Subcutaneous abdominal adipose tissue (tissue), 5 donors: ENCODE data around the gene PRIMA1.

Experiments
- H3K27ac ChIP-seq: one replicate; pipeline ENCODE4 v1.7.0; 2013; ENCODE audit warnings: low read depth, mild to moderate bottlenecking, inconsistent platforms, low read length, moderate library complexity
- H3K27me3 ChIP-seq, 5 donors: one replicate each; pipeline ENCODE4 v1.7.0; 2013; ENCODE audit warnings: low read length in 5 of 5, inconsistent platforms in 1 of 5; ENCODE audit not compliant: control insufficient read depth in 5 of 5, insufficient read depth in 4 of 5
- H3K36me3 ChIP-seq, 5 donors: one replicate each; pipeline ENCODE4 v1.7.0; 2013; ENCODE audit warnings: low read length in 5 of 5; ENCODE audit not compliant: control insufficient read depth in 5 of 5, insufficient read depth in 5 of 5
- H3K4me1 ChIP-seq, 5 donors: one replicate each; pipeline ENCODE4 v1.7.0; 2013; ENCODE audit warnings: low read length in 5 of 5, mild to moderate bottlenecking in 3 of 5, moderate library complexity in 1 of 5; ENCODE audit not compliant: control insufficient read depth in 5 of 5, insufficient read depth in 5 of 5
- H3K4me3 ChIP-seq, 5 donors: one replicate each; pipeline ENCODE4 v1.7.0; 2013; ENCODE audit warnings: low read length in 5 of 5, low read depth in 1 of 5
- H3K9ac ChIP-seq, 5 donors: one replicate each; pipeline ENCODE4 v1.7.0; 2013; ENCODE audit warnings: low read length in 5 of 5, mild to moderate bottlenecking in 4 of 5, moderate library complexity in 3 of 5
- H3K9me3 ChIP-seq, 5 donors: one replicate each; pipeline ENCODE4 v1.7.0; 2013; ENCODE audit warnings: low read length in 5 of 5; ENCODE audit not compliant: control insufficient read depth in 5 of 5
- donor health status: healthy.
- donor health status: healthy.
- donor health status: healthy.
- donor health status: healthy.
- donor health status: healthy.

The PRIMA1 gene

GRCh38 chr14:93747102-93747501, 41.2 kb downstream of the PRIMA1 start:
- Histone ChIP-seq H3K27ac (no peak overlapping the region), H3K9ac (no peak overlapping the region), H3K4me3 (no peak overlapping the region), H3K4me1 (no peaks in the 10 kb centered on the region), H3K9me3 (no peaks in the 10 kb centered on the region), H3K36me3 (no peaks in the 10 kb centered on the region), H3K27me3 (peaks cover 0 to 11% (median 0%) of the 10 kb centered on the region in 5 donors)

GRCh38 chr14:93745603-93746273, 42.5 kb downstream of the PRIMA1 start:
- no peak overlapping the region for H3K9ac ChIP-seq
- H3K9me3 ChIP-seq = no peaks in the 10 kb centered on the region
- H3K27ac ChIP-seq = no peak overlapping the region
- no peaks in the 10 kb centered on the region for H3K4me1 ChIP-seq
- no peak overlapping the region for H3K4me3 ChIP-seq
- H3K36me3 ChIP-seq = no peaks in the 10 kb centered on the region
- peaks cover 0 to 11% (median 0%) of the 10 kb centered on the region in 5 donors for H3K27me3 ChIP-seq

GRCh38 chr14:93744876-93745275, 43.4 kb downstream of the PRIMA1 start:
- no peaks in the 10 kb centered on the region for H3K36me3 ChIP-seq
- H3K27me3 ChIP-seq = peaks cover 0 to 11% (median 0%) of the 10 kb centered on the region in 5 donors
- no peak overlapping the region for H3K4me3 ChIP-seq
- no peak overlapping the region for H3K9ac ChIP-seq
- H3K9me3 ChIP-seq = no peaks in the 10 kb centered on the region
- no peak overlapping the region for H3K27ac ChIP-seq
- H3K4me1 ChIP-seq = no peaks in the 10 kb centered on the region

- H3K27ac ChIP-seq = no peak overlapping the region
- no peaks in the 10 kb centered on the region for H3K9me3 ChIP-seq
- peaks cover 0 to 11% (median 0%) of the 10 kb centered on the region in 5 donors for H3K27me3 ChIP-seq
- no peak overlapping the region for H3K4me3 ChIP-seq
- no peak overlapping the region for H3K9ac ChIP-seq
- H3K36me3 ChIP-seq = no peaks in the 10 kb centered on the region
- H3K4me1 ChIP-seq = no peaks in the 10 kb centered on the region
Measured at GRCh38 chr14:93744176-93744575, 44.1 kb downstream of the PRIMA1 start.

- Histone ChIP-seq H3K27me3 (peaks cover 0 to 11% (median 0%) of the 10 kb centered on the region in 5 donors), H3K9me3 (no peaks in the 10 kb centered on the region), H3K36me3 (no peaks in the 10 kb centered on the region), H3K27ac (no peak overlapping the region), H3K9ac (no peak overlapping the region), H3K4me3 (no peak overlapping the region), H3K4me1 (no peaks in the 10 kb centered on the region)
Measured at GRCh38 chr14:93743270-93744060, 44.8 kb downstream of the PRIMA1 start.

GRCh38 chr14:93742761-93743160, 45.5 kb downstream of the PRIMA1 start:
- Histone ChIP-seq H3K9ac (no peak overlapping the region), H3K4me1 (no peaks in the 10 kb centered on the region), H3K9me3 (no peaks in the 10 kb centered on the region), H3K27ac (no peak overlapping the region), H3K27me3 (peaks cover 0 to 16% (median 0%) of the 10 kb centered on the region in 5 donors), H3K4me3 (no peak overlapping the region), H3K36me3 (no peaks in the 10 kb centered on the region)

GRCh38 chr14:93741556-93742230, 46.6 kb downstream of the PRIMA1 start:
- peaks cover 0 to 13% (median 3%) of the 10 kb centered on the region in 5 donors for H3K27me3 ChIP-seq
- H3K9ac ChIP-seq = no peak overlapping the region
- H3K9me3 ChIP-seq = no peaks in the 10 kb centered on the region
- H3K4me1 ChIP-seq = no peaks in the 10 kb centered on the region
- H3K27ac ChIP-seq = no peak overlapping the region
- H3K4me3 ChIP-seq = no peak overlapping the region
- H3K36me3 ChIP-seq = no peaks in the 10 kb centered on the region

GRCh38 chr14:93737634-93738033, 50.7 kb downstream of the PRIMA1 start:
- H3K4me1 ChIP-seq = no peaks in the 10 kb centered on the region
- no peak overlapping the region for H3K4me3 ChIP-seq
- no peaks in the 10 kb centered on the region for H3K36me3 ChIP-seq
- H3K9me3 ChIP-seq = no peaks in the 10 kb centered on the region
- peaks cover 0 to 9% (median 3%) of the 10 kb centered on the region in 5 donors for H3K27me3 ChIP-seq
- no peak overlapping the region for H3K9ac ChIP-seq
- no peak overlapping the region for H3K27ac ChIP-seq

GRCh38 chr14:93736378-93737014, 51.8 kb downstream of the PRIMA1 start:
- H3K9me3 ChIP-seq = no peaks in the 10 kb centered on the region
- no peak overlapping the region for H3K4me3 ChIP-seq
- no peak overlapping the region for H3K27ac ChIP-seq
- H3K36me3 ChIP-seq = no peaks in the 10 kb centered on the region
- H3K9ac ChIP-seq = no peak overlapping the region
- H3K4me1 ChIP-seq = no peaks in the 10 kb centered on the region
- H3K27me3 ChIP-seq = peaks cover 0 to 9% (median 3%) of the 10 kb centered on the region in 5 donors
